GM21381 (cell line): ENCODE measurements around the gene TMEM51.

Experiments used
- ATAC-seq: cut with Tn5 transposase; IDR thresholded peaks from one replicate; pipeline ENCODE4 v1.9.1; 2021; ENCODE audit warnings: mild to moderate bottlenecking, moderate library complexity; ENCODE audit not compliant: unreplicated experiment

TMEM51 gene

DNA sequence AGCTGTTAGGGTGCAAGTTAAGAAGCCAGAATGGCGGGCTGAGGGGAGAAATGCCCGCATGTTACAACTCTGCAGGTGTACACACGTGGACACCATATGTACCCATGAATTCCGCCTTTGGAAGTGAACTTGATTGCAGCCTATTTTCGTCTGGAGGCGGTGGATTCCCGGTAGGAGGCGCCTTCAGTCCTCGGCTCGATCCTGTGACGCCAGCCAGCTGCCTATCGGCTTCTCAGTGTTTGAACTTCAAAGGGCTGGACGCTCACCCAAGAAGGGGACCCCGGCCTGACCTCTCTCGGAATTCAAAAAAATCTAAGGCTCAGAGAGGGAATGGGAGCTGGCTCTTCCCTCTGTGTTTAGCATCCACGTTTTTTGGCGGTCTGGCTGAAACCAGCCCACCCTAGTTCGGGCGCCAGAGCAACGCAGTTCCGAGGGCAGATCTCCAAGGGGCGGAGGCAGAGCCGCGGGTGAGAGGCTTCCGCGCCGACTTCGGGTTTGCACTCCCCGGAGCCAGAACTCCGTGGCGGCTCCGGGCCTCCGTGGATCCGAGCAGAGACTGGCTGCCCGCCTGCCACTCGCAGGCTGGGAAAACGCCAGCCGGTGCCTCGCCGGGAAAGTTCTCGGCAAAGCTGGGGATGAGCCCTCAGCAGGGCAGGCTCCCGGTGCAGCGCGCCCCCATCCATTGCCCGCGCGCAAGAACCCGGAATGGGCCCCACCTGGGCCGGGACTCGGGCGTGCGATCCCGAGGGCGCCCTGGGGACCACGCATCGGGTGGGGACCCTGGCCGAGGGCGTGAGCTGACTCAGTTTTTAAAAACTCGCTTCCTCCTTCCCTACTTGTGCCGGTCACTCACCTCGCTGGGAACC lies 996 bp upstream of the TMEM51 start:
- ATAC-seq: no peak

DNA sequence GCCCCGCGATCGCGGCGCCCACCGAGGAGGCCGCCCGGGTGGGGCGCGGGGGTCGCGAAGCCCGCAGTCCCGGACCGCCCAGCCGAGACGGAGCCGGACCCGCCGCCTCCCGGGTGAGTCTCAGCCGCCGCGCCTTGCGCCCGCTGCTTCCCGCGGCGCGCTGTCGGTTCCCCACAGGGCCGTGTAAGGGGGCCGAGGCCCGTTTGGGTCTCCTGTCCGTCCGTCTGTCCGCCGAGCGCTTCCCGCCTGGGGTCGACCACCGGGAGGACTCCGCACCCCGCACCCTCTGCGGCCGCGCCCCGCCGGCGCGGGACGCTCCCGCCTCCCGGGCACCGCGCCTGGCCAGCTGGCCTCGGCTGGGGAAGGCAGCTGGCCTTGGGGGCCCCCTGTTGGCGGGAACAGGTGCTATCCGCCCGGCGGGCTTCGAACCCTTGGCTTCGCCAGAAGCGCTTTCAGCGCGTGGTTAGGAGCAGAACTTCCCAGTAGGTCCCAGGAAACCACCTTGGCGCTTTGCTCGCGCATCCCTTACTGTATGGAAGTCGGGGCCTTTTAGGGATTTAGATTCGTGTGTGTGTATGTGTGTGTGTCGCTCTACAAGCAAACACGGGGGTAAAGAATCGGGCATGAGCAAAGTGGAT lies 414 bp downstream of the TMEM51 start:
- no peak for ATAC-seq

DNA sequence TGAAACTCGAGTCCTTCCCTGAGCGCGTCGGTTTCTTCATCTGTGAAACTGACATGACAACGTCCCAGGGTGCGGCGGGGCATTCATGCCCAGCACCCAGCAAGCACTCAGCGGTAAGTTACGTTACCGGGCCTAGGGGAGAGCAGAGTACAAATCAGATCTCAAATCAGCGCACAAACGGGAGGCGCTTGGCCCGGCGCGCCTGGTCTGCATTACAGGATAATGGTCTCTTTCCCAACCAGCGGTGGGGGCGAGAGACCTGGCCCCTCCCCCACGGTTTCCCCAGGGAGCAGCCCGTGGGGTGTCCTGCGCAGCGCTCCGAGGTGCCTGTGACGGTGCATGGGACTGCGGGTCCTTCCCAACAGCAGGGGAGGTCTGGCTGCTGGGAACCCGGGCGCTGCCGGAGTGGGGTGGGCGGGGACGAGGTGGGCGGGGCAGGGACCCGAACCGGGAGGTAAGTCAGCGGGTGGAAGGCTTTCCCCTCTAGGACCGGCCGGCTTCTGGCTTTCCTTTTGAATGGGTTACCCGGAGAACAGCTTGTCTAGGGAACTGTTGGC lies 1.0 kb downstream of the TMEM51 start:
- ATAC-seq: no peak

DNA sequence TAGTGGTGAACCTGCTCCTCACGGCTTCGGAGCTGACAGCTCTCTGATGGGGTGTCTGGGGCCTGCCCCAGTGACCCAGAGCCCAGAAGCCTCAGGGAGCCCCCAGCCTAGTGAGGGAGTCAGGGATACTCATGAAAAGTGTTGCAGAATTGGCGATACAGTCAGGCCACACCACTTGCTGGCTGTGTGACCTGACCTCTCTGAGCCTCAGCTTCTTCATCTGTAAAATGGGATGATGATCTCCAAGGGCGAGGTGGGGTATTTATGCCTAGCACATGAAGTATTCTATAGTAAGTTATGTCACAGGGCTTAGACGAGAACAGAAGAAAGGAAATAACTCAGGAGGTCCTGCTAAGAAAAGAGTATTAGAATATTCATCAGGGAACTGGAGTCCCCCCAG lies 1.6 kb downstream of the TMEM51 start:
- no peak for ATAC-seq

DNA sequence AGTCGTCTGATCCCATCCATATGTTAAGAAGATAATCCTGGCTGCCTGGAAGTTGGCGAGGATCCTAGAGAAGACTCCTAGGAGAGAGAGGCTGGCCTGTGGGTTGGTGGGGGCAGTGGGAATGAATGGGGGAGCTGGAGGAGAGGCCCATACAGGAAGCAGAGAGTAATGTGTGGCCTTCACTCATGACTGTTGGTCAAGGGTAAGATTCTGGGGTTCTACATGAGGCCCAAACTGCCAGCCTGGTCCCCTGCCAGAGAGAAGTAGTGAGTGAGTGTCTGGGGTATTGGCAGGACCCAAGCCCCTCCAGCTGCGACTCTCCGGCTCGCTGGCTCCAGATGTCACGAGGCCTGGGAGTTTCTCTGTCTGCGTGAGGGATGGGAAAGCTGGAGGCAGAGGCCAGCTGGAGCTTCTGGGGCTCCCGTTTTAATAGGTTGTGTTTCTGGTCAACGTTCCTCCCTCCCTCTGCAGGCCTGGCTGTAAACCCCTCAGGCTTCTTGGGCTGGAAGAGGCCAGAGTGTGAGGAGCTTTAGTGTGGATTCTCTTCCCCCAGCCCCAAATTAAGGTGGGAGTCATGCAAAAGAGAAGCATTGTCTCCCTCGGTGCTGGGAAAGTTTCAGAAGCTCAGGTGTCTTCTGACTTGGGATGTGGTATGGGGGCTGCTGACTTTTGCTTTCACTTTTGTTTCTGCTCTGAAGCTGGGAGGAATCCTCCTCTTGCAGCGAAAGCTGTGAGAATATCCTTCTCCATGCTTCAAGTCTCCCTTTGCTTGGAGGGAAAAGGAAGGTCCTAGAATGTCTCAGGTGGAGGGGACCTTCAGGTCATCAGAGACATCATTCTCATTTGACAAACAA lies 2.6 kb downstream of the TMEM51 start:
- no peak for ATAC-seq

DNA sequence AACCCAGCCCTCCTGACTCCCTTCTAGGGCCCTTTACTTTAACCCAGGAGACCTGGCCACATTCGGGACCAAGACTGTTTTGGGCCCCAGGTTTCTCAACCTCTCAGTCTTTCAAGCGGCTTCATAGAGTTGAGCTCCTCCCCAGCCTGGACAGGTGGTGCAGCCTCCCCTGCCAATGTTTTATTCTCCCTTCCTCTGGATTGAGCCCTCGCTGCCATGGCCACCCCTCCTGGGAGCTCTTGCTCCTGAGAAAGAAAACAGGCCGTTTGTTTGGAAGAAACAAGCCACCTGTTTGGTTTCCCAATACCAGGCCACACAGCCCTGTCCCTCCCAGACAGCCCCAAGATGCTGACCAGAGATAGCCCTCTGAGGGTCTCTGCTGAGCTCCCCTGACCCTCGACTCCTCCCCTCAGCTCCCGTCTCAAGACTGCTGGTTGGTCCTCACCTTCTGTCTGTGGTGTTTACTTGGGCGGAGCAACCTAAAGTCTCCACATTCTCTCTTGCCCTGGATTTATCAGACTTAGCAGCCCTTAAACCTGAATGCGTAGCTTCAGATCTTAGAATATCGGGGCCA lies 3.3 kb downstream of the TMEM51 start:
- ATAC-seq: no peak

DNA sequence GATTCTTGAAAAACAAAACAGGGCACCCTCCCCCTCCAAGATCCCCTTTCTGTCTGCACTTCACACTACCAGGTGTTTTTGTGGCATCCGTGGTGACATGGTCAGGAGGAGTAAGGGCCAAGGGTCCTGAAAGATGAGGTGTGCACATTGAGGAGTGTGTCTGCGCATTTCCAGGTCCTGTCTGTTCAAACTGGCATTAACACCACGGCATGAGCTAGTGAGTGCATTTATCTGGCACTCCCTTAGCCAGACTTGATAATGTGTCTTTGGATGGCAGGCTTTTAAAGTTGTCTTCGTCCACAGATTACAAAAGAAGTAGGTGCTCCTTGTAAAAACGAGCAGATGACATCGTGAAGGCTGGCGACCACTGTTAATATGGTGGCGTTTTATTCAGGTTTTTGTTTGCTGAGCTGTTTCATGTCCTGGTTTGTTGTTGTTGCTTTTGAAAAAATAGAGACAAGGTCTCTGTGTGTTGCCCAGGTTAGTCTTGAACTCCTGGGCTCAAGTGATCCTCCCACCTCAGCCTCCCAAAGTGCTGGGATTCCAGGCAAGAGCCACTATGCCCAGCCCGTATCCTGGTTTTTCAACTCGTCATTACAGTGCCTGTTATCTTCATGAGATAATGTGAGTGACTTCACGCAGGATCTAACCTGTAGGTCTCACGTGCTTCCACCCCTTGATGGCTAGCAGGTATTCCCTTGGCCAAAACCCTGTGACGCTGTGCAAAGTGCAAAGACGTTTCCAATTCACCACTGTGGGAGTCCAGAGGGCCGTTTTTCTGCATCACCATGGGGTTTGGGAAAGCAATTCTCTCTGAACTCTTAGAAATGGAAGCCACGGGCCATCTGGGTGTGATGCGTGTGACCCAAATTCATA lies 4.2 kb downstream of the TMEM51 start:
- ATAC-seq: no peak

DNA sequence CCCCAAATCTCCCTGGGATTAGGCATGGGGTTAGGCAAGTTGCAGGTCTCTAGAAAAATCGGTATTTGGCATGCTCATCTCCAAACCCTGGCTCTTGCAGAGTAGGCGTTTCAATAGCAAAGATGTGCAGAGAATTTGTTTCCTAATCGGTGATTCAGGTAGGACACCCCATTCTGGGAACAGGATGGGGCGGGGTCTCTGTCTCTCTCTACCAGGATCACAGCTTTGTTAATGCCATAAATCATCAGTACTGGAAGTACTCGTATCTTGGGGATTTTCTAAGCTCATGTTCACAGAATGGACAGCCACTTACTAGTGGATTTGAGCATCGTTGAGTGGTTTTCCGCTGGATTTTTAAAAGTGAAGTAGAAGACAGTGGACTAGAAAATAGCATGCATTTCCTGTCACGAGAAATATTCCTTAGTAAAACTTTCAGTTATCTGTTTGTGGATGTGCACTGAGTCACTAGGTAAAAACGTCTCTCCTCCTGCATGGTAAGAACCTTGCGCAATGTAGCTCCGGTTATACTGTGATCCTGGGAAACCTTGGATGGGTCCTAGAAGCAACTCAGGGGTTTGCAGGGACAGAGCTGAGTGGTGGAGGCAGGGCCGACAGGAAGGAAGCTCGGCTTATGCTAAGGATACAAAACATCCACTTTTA lies 5.1 kb downstream of the TMEM51 start:
- ATAC-seq: no peak

DNA sequence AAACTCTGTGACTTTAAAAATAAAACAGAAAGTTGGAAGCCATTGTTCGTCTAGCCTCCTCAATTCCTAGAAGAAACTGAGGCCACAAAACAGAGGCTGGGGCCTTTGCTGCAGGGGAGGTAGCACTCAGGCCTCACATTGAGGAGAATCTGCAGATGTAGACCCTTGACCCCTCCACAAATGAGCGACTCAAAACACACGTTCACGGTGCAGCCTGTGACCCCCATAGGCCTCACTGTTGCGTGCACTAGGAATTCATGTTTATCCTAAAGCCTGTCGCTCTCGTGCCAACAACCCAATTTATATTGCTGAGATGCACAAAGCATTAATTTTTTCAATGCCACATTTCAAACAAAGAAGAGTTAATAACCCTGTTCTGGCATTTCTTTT lies 5.6 kb downstream of the TMEM51 start:
- ATAC-seq: no peak

DNA sequence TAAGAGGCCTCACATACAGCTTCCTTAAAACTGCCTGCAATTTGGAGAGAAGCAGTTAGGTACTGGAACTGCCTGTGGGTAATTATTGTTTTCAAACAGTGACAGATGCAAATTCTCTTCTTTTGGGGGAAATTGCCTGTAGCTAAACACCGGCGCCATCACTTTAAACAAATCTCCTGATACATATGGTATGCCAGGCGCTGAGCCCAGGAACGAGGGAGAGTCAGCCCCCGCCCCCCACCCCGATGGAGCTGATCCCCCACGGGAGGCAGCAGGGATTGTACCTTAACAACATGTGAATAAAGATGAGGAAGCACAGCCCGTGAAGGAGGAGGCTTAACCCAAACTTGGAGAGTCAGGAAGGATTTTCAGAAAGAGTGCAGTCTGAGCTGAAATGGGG lies 7.1 kb downstream of the TMEM51 start:
- ATAC-seq: no peak

DNA sequence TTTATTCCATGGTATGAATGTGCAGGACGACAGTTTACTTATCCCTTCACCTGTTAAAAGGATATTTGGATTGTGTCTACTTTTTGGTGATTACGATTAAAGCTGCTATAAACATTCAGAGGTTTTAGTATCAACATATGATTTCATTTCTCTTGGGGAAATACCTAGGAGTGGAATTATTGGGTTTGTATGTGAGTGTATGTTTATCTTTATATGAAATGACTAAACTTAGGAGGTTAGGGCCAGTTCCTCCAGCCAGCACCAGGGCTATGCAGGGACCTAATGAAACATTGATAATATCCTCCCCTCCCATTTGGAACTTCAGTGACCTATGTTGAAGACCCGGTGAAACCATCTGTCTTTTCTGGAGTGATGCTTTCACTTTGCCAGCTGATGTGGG lies 13.8 kb downstream of the TMEM51 start:
- ATAC-seq: no peak

DNA sequence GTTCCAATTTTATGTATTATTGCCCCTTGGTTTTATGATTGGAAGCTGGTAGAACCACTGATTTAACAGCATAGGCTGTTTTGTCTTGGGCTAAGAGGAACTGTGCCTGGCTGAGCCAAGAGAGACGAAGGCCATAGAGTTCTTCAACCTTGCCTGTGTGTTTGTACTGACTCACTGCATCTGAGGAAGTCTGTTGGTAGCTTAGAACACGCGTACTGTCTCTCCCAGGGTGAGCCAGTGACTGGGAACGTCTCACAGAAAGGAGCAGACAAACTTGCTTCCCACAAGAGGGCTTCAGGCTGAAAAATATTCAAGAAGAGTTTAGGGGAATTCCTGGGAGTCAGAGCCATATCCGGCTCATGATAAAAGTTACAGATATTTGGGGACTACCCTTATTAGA lies 14.9 kb downstream of the TMEM51 start:
- no peak for ATAC-seq

DNA sequence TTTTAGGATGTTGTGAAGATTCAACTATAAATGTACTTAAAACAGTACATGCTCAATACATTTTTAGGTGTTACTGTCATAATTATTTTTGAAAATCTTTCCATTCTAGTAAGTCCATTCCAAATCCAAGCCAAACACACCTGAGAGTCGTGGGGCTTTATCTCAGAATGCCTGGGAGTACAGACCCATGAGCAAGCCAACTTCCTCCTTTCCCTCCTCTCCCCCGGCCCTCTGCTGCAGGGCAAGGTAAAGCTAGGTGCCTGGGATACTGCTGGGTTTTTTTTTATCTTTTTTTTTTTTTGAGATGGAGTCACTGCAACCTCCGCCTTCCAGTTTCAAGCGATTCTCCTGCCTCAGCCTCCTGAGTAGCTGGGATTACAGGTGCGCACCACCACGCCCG lies 16.5 kb downstream of the TMEM51 start:
- no peak for ATAC-seq

DNA sequence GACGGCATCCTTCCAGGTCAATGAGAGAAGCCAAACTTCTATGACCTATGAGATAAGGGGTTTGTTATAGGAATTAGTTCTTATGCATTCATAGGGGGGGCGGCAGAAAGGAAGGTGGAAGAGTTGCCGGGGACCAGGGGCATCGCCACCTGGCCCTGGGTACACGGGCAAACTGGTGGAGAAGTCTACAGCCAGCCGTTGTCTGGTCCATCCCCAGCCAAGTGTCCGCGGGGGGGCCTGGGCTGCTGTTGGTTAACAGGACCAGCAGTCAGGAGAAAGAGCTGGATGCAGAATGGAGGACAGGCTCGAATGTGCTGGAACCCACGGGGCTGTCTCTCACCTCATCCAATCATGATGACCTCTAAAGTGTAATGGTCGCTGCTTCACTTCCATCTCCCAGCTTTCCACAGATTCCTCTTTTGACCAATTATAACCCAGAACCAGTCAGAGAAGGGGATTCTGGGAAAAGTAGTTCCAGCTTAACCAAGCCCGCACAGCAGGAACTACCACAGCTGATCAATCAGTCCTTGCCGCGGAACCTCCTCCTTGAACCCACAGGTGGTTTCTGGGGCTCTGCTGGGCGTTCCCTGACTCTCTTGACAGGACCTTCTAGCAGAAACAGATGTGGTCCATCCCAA lies 17.8 kb downstream of the TMEM51 start:
- no peak for ATAC-seq

DNA sequence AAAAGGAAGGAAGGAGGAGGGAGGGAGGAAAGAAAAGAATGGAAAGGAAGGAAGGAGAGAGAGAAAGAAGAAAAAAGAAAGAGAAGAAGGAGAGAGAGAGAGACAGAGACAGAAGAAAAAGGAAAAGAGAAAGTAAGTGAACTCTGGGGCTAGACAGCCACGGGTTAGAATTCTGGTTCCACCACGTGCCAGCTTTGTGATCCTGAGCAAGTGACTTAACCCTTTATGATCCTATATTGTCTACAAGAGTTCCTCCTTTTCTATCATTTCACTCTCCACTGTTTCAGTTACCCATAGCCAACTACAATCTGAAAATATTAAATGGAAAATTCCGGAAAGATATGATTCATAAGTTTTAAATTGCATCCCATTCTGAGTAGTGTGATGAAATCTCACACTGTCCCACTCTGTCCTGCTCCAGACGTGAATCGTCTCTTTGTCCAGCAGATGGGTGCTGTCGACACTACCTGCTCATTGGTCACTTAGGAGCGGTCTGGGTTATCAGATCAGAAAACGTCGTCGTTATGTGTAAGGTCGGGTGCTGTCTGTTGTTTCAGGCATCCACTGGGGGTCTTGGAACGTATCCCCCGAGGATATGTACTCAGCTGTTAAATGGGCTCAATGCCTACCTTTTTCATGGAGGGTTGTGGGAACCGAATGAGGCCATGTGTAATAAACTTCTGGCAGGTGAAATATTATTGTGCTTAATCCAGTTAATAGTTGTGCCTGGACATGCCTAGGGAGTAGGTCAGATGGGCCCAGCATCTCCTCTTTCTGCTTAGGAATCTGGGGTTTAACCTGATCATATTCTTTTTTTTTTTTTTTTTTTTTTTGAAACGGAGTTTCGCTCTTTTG lies 19.1 kb downstream of the TMEM51 start:
- ATAC-seq: no peak

DNA sequence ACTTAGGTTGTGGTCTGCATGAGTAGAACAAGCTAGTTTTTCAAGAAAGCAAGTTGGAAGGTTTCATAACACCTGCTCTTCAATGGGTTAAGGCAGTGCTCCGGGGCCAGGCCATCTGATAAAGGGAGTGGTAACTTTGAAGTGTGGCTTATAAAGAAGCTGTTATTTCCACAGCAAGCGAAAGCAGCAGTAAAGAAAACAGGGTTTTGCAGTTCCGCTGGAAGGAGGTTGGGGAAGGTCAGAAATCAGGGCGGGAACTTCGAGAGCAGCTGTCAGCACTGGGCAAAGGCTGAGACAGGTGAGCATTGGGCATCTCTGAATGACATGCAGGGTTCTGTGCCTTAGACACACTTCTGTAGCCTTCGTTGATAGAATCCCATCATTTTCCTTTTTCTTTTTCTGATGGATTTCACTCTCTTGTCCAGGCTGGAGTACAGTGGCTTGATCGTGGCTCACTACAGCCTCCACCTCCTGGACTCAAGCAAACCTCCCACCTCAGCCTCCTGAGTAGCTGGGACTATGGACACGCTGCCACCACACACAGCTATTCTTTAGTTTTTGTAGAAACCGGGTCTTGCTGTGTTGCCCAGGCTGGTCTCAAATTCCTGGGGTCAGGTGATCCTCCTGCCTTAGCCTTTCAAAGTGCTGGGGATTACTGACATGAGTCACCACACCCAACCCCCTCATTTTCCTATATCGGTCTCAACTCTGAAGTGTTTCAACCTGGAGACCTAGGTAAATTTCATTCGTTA lies 20.5 kb downstream of the TMEM51 start:
- ATAC-seq: no peak

DNA sequence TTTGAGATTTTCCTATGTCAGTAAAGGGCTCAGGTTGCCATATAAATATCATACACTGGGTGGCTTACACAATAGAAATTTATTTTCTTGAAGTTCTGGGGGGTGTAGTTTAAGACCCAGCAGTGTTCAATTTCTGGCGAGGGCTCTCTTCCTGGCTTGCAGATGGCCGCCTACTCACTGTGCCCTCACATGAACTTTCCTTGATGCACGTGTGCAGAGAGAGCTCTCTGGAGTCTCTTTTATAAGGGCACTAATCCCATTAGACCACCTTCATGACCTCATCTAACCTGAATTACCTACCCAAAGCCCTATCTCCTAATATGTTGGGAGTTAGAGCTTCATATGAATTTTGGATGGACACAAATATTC lies 21.1 kb downstream of the TMEM51 start:
- no peak for ATAC-seq
